Activated naive CD8-positive, alpha-beta T cell (primary cell): ENCODE measurements around the gene IMMP1L.

Source experiments
- H3K27ac Mint-ChIP-seq: one replicate; pipeline ENCODE4 v1.8.0; 2021; ENCODE audit warnings: mixed read lengths
- H3K27me3 Mint-ChIP-seq: one replicate; pipeline ENCODE4 v1.8.0; 2021; ENCODE audit warnings: mixed read lengths
- H3K36me3 Mint-ChIP-seq: one replicate; pipeline ENCODE4 v1.8.0; 2021; ENCODE audit warnings: mixed read lengths
- H3K4me1 Mint-ChIP-seq: one replicate; pipeline ENCODE4 v1.8.0; 2021; ENCODE audit warnings: low read depth, mixed read lengths
- H3K4me3 Mint-ChIP-seq: one replicate; pipeline ENCODE4 v1.8.0; 2021; ENCODE audit warnings: mild to moderate bottlenecking, mixed read lengths
- H3K9me3 Mint-ChIP-seq: one replicate; pipeline ENCODE4 v1.8.0; 2021; ENCODE audit warnings: low read depth, mixed read lengths

Gene IMMP1L

DNA sequence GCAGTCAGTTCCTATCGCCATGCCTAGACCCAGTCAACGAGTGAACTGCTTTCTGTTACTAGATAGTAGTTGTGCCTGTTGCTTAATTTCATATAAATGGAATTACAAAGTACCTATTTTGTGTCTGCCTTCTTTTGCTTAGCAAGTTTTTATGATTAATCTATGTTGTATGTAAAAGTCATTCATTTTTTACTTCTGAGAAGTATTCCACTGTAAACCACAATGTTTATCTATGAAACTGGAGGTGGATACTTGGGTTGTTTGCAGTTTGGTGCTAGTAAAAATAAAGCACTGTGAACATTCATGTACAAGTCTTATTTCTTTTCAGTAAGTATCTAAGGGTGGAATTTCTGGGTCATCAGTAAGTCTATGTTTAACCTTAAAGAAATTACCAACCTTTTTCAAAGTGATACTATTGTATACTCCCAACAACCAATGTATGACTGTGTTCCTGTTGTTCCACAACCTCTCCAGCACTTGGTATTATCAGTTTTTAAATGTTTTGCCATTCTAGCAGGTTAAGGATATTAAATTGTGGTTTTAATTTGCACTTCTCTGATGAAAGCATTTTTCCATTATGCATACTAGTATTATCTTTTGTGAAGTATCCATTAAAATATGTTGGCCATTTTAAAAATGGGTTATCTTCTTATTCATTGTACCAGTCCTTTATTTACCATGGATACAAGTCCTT is 71.5 kb downstream of the IMMP1L start:
- H3K4me1 Mint-ChIP-seq = peaks cover 13% of the 10 kb centered on the region
- peaks cover 13% of the 10 kb centered on the region for H3K9me3 Mint-ChIP-seq
- peaks cover 5% of the 10 kb centered on the region for H3K36me3 Mint-ChIP-seq
- H3K4me3 Mint-ChIP-seq = no peak overlapping the region
- H3K27ac Mint-ChIP-seq = no peak overlapping the region
- H3K27me3 Mint-ChIP-seq = no peaks in the 10 kb centered on the region

DNA sequence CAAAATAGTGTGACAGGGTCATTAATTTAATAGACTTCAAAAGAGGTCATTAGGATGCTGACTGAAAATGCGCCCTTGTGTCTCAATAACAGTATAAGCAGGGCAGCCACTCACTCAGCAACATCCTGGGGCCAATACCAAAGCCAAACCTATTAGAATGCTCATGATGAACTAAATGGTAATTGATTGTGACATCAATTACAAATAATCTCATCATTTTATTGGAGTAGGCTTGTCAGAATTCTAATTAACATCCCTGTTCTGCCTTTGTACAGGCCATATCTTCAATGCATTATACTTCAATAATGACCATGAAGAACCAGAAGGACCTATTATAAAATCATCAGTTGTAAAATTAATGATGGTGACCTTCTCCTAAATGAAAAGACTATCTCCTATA is 75.6 kb downstream of the IMMP1L start:
- Mint-ChIP-seq H3K9me3 (peaks cover 6% of the 10 kb centered on the region), H3K36me3 (peaks cover 14% of the 10 kb centered on the region), H3K4me1 (peaks cover 13% of the 10 kb centered on the region), H3K27ac (no peak overlapping the region), H3K27me3 (no peaks in the 10 kb centered on the region), H3K4me3 (no peak overlapping the region)

DNA sequence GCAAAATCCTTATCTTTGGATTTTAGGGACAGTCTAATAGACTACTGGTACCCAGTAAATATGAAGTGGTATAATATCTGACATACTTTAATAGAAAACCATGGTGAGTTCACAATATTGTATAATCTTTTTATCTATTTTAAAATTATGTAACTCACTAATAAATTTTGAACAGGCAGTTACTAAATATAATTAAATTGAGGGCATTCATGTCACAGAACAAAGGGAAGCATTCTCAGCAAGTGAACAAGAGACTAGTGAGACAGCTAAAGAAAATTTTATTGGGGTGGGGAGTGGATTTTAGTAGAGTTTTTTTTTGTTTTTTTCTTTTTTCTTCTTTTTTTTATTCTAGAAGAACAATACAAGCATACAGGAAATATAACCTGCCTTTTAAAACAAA is 84.8 kb downstream of the IMMP1L start:
- Mint-ChIP-seq H3K4me3 (no peak overlapping the region), H3K27me3 (no peaks in the 10 kb centered on the region), H3K36me3 (peaks cover 10% of the 10 kb centered on the region), H3K9me3 (no peaks in the 10 kb centered on the region), H3K4me1 (no peaks in the 10 kb centered on the region), H3K27ac (no peak overlapping the region)

DNA sequence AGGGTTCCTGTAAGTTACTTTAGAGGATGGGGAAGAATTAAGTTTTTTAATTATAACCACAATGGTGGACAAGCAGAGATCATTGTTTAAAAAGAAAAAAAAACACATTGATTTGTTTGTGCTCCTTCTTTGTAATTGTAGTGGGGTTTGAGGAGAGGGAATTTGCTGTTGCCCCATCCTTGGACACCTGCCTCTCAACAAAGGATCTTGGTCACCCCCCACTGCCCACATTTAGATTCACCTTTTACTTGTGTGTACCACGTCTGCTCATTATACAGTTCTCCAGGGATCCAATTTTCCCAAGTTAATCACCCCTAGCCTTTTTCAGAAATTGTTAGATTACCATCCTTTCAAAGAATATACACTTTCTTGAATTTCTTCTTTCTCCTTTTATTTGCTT is 86.7 kb downstream of the IMMP1L start:
- H3K4me1 Mint-ChIP-seq = no peaks in the 10 kb centered on the region

DNA sequence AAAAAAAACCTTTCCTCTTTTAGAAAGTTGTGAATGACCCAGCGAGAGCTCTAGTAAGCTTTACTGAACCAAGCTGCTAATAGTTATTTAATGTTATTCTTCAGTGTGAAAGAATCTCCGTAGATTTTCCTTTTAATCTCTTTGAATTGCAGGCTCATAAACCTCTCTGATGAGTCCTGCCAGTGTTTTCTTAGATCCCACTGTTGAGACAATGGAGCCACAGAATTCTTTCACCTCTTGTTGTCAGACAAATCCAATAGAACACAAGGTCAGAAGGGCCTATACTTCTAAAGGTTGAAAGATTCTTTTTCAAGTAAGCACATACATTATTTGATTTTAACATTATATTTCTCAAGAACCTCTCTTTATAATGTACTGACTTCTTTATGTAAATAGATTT is 87.6 kb downstream of the IMMP1L start:
- peaks cover 8% of the 10 kb centered on the region for H3K36me3 Mint-ChIP-seq
- no peaks in the 10 kb centered on the region for H3K27me3 Mint-ChIP-seq
- H3K9me3 Mint-ChIP-seq = no peaks in the 10 kb centered on the region
- no peaks in the 10 kb centered on the region for H3K4me1 Mint-ChIP-seq
- no peak overlapping the region for H3K4me3 Mint-ChIP-seq
- H3K27ac Mint-ChIP-seq = no peak overlapping the region

More for the DNA sequence above, 86.7 kb downstream of the IMMP1L start:
- Mint-ChIP-seq H3K9me3 (no peaks in the 10 kb centered on the region), H3K36me3 (peaks cover 9% of the 10 kb centered on the region), H3K27me3 (no peaks in the 10 kb centered on the region), H3K27ac (no peak overlapping the region), H3K4me3 (no peak overlapping the region)

DNA sequence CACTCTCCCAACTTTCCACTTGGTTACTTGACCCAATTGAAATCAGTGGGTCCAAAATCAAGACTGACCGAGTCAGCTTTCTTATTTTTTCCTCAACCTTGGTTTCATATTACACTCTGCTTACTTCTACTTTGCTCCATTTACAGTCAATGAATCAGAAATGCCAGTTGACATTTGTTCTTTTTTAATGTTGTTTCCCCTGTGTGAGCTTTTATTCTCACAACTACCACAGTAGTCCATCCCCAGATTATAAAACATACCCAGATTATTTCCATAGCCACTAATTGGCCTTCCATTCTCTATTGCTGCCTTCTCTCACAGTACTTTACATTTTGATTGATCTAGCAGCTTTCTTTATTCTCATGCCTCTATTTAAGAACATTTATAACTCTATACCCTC is 89.8 kb downstream of the IMMP1L start:
- no peak overlapping the region for H3K27ac Mint-ChIP-seq
- no peak overlapping the region for H3K4me3 Mint-ChIP-seq
- H3K4me1 Mint-ChIP-seq = no peaks in the 10 kb centered on the region
- H3K27me3 Mint-ChIP-seq = no peaks in the 10 kb centered on the region
- peaks cover 15% of the 10 kb centered on the region for H3K36me3 Mint-ChIP-seq
- no peaks in the 10 kb centered on the region for H3K9me3 Mint-ChIP-seq

DNA sequence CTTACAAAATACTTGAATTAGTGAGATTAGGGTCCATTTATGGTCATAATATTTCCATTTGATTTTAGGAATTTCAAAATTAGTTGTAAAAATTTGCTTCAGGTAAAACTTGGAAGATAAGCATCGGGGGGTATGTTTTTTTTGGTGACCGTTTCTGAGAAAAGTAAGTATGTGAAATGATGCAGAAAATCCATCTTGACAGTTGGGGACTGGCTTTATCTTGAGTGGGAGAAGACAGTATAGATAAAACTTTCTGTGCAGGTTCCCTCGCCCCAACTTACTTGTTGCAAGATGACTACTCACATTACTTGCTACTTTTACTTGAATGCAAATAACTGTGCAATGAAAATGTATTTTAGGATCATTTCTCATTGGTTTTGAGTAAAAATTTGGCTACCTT is 90.3 kb downstream of the IMMP1L start:
- H3K36me3 Mint-ChIP-seq = peaks cover 17% of the 10 kb centered on the region
- no peaks in the 10 kb centered on the region for H3K4me1 Mint-ChIP-seq
- H3K27me3 Mint-ChIP-seq = no peaks in the 10 kb centered on the region
- H3K4me3 Mint-ChIP-seq = no peak overlapping the region
- no peak overlapping the region for H3K27ac Mint-ChIP-seq
- no peaks in the 10 kb centered on the region for H3K9me3 Mint-ChIP-seq

DNA sequence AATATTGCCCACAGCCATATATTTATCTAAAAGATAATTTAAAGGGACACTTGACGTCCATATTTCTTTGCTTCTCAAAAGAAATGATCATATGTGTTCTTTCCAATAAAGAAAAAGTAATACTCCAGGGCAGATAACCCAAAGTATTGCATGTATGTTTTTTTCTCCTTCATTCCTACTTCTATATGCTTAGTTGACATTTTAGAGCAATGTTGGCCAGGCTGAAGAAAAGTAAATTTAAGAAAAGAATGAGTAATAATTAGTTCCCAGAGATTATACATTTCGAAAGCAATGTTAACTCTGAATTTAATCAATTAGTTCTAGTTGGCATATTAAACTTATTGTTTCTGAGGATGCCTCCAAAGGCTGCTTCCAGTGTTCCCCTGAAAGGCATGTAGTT is 91.6 kb downstream of the IMMP1L start:
- H3K36me3 Mint-ChIP-seq = peaks cover 16% of the 10 kb centered on the region

DNA sequence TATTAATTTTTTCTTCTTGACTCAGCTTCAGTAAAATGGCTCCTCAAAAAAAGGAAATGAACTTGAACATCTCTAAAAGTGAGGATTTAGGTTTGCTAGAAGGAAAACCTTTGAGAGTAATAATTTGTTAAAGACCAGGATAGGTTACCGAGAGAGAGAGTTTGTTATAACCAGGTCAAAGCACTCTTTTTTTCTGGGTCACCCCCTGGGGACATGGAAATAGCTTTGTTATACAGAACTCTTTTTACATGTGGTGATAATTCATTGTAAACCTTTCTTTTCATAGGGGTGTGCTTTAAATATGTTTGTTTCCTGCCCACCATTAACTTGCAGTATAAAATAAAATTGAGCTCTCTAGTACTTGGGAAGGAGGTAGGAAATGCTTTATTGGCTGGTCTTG is 92.1 kb downstream of the IMMP1L start:
- Mint-ChIP-seq H3K4me1 (no peaks in the 10 kb centered on the region), H3K27ac (no peak overlapping the region), H3K9me3 (no peaks in the 10 kb centered on the region), H3K4me3 (no peak overlapping the region), H3K27me3 (no peaks in the 10 kb centered on the region), H3K36me3 (peaks cover 18% of the 10 kb centered on the region)

More for the DNA sequence above, 91.6 kb downstream of the IMMP1L start:
- no peaks in the 10 kb centered on the region for H3K9me3 Mint-ChIP-seq
- H3K4me3 Mint-ChIP-seq = no peak overlapping the region
- H3K4me1 Mint-ChIP-seq = no peaks in the 10 kb centered on the region
- no peak overlapping the region for H3K27ac Mint-ChIP-seq
- H3K27me3 Mint-ChIP-seq = no peaks in the 10 kb centered on the region

DNA sequence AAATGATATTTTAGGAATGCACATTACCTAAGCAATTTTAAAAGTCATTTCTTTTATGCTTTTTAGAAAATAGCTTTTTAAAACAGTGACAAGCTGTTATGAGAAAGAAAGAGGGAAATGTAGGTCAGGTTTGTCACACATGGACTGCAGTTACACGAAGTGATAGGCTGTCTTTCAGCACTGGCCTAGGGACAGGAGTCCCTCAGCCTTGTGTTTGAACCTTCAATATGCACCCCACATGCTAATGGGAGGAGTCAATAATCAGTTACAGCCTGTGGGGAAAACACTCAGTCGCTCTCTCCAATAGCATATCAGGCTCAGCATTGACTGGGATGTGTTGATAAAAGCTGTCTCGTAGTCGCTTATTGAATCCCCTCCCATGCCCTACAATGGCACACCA is 94.0 kb downstream of the IMMP1L start:
- H3K36me3 Mint-ChIP-seq = peaks cover 27% of the 10 kb centered on the region
- peaks cover 7% of the 10 kb centered on the region for H3K9me3 Mint-ChIP-seq
- no peaks in the 10 kb centered on the region for H3K27me3 Mint-ChIP-seq
- no peak overlapping the region for H3K27ac Mint-ChIP-seq
- H3K4me1 Mint-ChIP-seq = no peaks in the 10 kb centered on the region
- H3K4me3 Mint-ChIP-seq = no peak overlapping the region

DNA sequence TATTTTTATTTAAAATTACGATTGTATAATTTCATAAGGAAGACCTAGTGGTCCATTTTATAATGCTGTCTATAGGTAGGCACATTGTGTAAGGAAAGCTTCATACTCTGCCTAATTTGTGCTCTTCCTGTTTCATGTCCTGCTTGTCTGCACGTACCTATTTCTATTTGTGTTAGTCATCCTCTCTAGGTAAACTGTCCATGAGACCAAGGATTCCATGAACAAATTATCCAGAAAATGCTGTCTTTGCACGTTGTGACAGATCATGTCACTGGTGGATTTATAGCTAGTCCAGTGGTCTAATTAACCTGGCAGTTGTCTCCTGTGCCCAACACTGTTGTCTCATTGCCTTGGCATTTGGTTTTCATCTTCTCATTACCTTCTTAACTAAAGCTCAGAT is 95.1 kb downstream of the IMMP1L start:
- Mint-ChIP-seq H3K9me3 (peaks cover 7% of the 10 kb centered on the region), H3K27me3 (no peaks in the 10 kb centered on the region), H3K4me3 (no peak overlapping the region), H3K4me1 (no peaks in the 10 kb centered on the region), H3K36me3 (peaks cover 28% of the 10 kb centered on the region), H3K27ac (no peak overlapping the region)

DNA sequence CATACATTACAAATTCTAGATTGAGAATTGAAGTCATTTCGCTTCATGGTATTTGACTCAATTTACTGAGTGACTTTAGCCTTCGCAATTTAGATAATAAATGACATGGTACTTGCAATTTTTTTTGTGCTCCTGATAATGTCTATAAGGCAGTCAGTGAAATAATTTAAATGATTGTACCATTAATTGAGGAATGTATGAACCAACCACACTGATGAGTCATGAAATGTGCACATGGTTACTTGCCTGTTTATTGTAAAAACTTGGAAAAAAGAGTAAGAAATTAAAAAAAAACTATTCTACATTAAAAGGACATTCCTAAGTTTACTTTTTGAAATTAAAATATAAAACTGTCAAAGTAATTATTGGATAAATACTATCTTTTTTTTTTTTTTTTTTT is 96.5 kb downstream of the IMMP1L start:
- Mint-ChIP-seq H3K27me3 (no peaks in the 10 kb centered on the region), H3K9me3 (peaks cover 7% of the 10 kb centered on the region), H3K36me3 (peaks cover 33% of the 10 kb centered on the region)

DNA sequence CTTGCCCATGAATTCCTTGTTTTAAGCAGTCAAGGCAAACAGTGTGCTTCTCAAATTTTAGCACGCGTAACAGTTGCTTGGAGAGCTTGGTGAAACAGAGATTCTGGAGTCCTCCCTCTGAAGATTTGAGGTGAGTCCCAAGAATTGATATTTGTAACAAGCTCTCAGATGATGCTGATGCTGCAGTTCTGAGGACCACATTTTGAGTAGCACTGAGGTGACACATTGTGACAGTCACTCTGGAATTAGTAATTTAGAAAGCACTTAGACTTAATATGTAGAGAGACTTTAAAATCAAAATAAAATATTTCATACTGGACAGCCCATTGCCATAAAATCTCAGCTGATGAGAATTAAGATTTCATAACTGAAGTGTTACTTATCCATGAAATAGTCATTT is 101.2 kb downstream of the IMMP1L start:
- H3K4me1 Mint-ChIP-seq = no peaks in the 10 kb centered on the region
- peaks cover 7% of the 10 kb centered on the region for H3K9me3 Mint-ChIP-seq
- no peak overlapping the region for H3K4me3 Mint-ChIP-seq
- H3K36me3 Mint-ChIP-seq = peaks cover 21% of the 10 kb centered on the region
- H3K27ac Mint-ChIP-seq = no peak overlapping the region
- H3K27me3 Mint-ChIP-seq = no peaks in the 10 kb centered on the region

More for the DNA sequence above, 96.5 kb downstream of the IMMP1L start:
- H3K27ac Mint-ChIP-seq = no peak overlapping the region
- no peak overlapping the region for H3K4me3 Mint-ChIP-seq
- no peaks in the 10 kb centered on the region for H3K4me1 Mint-ChIP-seq

DNA sequence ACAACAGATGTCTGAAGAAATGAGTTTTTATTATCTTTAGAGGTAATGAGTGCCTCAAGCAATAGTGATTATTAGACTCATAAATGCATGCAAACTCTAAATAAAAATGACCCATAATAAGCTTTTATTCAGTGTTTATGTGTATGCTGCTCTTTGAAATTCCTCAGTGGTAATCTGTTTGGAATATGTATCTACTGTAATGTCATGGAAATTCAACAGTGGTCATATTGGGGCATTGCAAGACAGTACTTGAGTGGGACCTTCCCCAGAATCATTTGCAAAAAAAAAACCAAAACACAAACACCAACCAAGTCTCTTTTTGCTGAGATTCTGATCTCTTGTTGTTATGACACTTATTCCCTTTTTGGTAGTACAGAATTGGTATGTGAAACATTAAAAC is 104.8 kb downstream of the IMMP1L start:
- Mint-ChIP-seq H3K4me1 (no peaks in the 10 kb centered on the region), H3K27ac (no peak overlapping the region), H3K4me3 (no peak overlapping the region), H3K36me3 (peaks cover 19% of the 10 kb centered on the region), H3K27me3 (no peaks in the 10 kb centered on the region), H3K9me3 (no peaks in the 10 kb centered on the region)

DNA sequence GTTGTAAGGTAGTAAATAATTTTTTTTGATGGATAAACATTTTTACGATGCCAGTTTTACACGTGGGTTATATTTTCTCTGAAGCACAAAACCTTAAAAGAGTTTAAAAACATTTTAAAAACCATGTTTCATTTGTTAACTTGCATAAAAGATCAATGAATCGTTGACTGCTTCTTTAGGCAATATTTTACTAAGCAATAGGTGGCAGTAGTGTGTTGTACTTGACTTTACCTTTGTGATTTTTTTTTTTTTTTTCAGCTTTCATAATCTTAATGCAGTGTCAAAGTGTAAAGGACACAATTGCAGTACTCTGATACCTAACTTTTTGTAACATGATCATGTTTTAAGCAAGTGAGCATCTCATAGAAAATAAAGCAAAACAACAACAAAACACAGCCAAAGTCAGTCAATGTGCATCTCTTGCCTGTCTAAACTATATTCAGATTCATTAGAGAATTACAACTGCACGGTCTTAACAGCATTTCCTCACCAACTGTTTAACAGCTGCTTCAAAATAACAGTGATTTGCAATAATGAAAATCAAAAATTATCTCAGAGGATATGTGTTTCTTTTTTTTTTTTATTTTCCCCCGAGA is 112.1 kb downstream of the IMMP1L start:
- Mint-ChIP-seq H3K36me3 (peaks cover 23% of the 10 kb centered on the region), H3K4me1 (peaks cover 5% of the 10 kb centered on the region), H3K4me3 (no peak overlapping the region), H3K27me3 (no peaks in the 10 kb centered on the region), H3K27ac (no peak overlapping the region), H3K9me3 (peaks cover 3% of the 10 kb centered on the region)

DNA sequence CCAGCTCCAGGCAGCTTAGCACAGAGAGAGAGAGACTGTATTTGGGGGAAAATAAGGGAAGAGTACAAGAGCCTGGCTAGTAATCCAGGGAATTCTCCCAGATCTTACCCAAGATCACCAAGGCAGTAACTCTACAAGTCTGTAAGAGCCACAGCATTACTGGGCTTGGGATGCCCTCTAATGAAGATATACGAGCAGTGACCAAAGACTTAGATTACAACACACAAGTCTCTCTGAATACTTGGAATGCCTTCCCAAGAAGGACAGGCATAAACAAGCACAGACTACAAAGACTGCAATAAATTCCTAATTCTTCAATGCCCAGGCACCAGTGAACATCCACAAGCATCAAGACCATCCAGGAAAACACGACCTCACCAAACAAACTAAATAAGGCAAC is 122.0 kb downstream of the IMMP1L start:
- Mint-ChIP-seq H3K9me3 (peaks cover 16% of the 10 kb centered on the region), H3K36me3 (peaks cover 28% of the 10 kb centered on the region), H3K4me1 (peaks cover 21% of the 10 kb centered on the region), H3K4me3 (no peak overlapping the region), H3K27ac (no peak overlapping the region), H3K27me3 (no peaks in the 10 kb centered on the region)
